Hematopoietic multipotent progenitor cell (in vitro differentiated cells): ENCODE measurements around the gene RRBP1. TPM values are rescaled to one million over a fixed set of nuclear protein-coding genes. Genes with fewer than 3 reads are reported as not detected.
A peak's percentile ranks its signal among the peaks of the same experiment; 100 is the strongest.

Source experiments
- DNase-seq, 3 donors: peaks; one replicate each; pipeline ENCODE4 v3.0.0-alpha.2; 2011 to 2015; ENCODE audit warnings: low read depth in 2 of 3, low spot score in 2 of 3
- total RNA-seq: library from RNA; depleted of rRNA; stranded (reverse); fragments of >200 nt; gene quantifications from one replicate; pipeline ENCODE4 v1.2.3, GENCODE V29; 2012

RRBP1 gene
- total RNA-seq, 1 donor, result 56.6 TPM

DNA sequence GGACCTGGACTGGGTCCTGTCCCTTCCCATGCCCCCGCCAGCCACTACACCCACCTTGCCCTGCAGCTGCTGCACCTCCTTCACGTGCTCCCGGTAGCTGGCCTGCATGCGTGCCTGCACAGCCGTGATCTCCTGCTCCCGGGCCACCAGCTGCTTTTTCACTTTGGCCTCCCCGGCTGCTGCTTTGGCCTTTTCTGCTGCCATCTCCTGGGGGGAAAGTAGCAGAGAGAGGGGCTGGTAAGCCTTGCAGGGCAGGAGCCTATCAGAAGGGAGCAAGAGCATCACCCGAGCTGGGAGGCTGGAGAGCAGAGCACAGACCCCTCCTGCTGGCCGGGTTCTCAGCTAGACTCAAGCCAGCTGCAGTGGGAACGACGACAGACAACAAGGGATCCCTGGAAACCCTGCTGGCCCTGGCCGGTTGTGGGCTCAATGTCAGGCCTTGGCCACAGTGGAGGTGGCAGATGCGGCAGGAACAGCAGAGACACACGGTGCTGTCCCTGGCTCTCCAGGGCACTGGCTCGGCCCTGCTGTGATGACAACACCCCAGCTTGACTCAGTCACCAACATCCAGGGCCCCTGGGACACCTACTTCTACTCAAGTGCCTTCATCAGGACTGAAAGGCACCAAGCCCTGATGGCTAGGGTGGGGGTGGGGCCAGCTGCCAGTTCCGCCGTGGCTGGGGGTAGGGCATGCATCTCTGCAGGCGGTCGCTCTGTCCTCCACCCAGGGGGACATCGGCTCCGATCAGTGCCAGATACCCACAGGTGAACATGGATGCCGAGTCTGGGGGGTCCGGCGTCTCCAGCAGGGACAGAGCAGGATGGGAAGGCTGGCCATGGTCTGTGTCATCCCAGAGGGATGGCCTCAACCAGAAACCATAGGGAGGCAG lies 45.3 kb downstream of the RRBP1 start:
- DNase-seq, result no peak

- no peak for DNase-seq
Observed at GRCh38 chr20:17635332-17636244, 46.5 kb downstream of the RRBP1 start.

GRCh38 chr20:17634661-17635331 lies 47.2 kb downstream of the RRBP1 start:
- peak in 2 of 3 donors; percentile 48 to 76 for DNase-seq

DNA sequence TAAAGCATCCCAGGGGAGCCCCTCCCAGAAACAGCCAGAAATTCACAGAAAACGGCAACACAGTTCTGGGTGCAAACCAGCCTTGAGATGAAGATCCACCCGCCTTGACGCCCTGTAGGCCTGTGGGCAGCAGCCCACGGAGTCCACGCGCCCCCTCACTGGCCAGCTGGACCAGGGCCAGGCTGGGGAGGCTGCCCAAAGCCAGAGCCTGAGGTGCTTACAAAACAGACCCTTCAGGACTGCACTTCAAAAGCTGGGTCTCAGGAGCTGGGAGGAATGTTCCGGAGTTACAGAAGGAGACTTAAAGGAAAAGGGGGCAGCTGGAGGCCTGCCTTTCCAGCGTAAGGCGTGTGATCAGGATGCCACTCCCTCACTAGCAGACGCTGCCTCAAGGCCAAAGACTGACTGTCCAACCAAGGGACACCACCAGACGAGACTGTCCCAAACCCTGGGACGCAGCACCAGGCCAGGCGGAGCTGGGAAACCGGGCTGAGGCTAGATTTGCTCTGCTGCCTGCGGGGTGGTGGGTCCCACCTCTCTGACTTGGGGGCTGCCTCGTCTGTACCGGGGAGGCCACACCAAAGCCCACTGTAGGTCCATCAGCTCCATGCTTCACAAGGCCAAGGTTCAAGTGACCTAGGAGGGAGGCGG lies 48.1 kb downstream of the RRBP1 start:
- no peak for DNase-seq

DNA sequence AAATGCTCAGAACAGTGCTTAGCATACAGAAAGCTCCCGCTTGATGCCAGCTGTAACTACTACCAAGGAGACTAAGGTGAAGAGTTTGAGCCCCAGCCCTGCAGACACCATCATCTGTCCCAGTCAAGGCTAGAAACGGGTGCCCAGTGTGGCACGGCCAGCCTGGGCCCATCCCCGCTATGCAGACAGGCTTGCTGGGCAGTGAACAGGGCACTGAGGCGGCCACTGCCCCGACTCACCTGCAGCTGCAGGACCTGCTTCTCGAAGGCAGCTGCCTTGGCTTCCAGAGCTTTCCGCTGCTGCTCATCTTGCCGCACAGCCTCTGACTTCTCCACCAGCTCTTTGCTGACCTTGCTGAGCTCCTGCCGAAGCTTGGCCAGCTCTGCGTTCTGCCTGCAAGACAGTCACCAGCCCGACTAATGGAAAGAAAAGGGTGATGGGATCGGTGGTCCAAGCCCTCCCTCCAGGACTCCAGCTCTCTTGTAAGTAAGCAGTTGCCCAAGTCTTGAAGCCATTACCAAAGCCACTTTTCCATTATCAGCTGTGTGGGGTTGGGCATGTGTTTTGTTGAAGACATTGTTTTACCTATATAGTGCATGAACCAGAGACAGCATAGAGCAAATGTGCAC lies 48.7 kb downstream of the RRBP1 start:
- no peak for DNase-seq

- no peak for DNase-seq
Observed at GRCh38 chr20:17631576-17632319, 50.3 kb downstream of the RRBP1 start.

- DNase-seq, result no peak
Observed at GRCh38 chr20:17630806-17631195, 51.2 kb downstream of the RRBP1 start.

DNA sequence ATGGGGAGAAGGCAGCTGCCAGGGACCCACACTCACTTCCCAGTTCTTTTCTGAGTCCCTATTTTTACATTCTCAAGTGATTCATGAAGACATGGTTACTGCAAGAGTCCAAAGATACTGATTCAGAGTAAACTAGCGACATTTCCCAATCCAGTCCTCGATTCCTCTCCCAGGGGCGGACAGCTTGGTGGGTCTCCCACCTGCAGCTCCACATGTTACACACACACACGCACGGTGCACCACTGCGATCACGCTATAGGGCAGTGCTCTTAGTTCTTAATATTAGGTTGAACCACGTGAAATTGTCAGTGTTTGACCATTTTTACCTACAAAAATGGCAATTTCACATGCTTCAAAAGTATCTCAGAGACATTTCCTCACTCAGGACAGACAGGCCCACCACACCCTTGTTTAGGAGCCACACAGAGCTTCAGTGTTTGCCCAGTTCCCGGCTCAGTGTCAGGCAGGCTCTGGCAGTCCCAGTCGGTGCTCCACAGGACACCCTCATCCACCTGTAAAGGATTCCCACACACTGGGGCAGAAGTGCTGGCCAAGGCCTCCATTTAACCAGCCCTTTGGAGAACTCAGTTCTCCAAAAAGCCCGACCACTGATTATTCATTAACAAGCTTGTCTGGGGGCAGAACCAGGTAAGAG lies 51.8 kb downstream of the RRBP1 start:
- DNase-seq, result no peak

DNA sequence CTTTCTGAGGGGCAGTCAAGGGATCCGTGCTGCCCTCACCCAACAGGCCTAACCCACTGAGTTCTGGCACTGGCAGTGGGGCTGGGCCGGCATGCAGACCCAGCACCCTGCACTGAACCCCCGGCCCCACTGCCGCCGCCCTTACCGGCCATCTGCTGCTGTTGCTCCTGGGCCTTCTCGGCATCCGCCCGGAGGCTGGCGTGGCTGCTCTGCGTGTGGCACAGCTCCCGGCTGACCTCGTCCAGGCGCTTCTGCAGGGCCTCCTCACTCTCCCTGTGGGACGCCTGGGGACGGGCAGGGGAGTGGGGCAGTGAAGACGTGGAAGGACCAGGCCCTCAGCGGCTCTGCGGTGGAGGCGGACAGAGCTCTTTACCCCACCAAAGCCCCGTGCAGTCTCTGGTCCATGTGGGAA lies 52.4 kb downstream of the RRBP1 start:
- no peak for DNase-seq

GRCh38 chr20:17629025-17629424 lies 53.0 kb downstream of the RRBP1 start:
- no peak for DNase-seq

DNA sequence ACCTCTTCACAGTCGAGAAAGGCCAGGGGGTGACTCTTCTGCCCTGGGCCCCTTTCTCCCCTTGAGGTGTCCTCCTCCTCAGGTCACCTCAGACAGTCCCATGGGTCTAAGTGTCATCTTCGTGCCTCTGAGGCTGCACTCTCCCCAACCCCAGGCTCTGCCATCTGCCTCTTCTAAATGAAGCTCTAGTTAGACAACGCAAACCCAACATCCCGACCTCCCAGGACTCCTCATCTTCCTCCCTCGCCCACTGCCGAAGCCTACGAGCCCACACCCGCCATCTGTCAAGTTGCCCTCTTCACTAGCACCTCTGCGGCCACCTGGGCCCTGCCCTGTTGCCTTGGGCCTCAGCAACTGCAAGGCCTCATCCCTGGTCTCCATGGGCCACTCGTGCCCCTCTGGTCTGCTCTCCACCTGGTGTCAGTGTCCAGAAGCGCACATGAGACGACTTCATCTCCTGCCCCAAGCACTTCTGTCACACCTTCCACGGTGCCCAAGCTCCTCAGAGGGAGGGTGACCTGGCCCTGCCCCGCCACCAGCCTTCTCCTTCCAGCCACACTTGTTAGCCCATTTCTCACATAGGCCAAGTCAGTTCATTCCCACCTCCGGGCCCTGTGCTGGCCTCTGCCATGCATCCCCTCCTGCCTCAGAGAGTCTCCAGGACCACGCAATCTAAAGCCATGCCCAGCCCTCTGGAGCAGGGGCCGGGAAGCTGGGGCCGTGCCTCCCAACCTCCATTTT lies 53.8 kb downstream of the RRBP1 start:
- no peak for DNase-seq

- DNase-seq, result no peak
Observed at GRCh38 chr20:17627101-17627955, 54.7 kb downstream of the RRBP1 start.

GRCh38 chr20:17626217-17627007 lies 55.6 kb downstream of the RRBP1 start:
- DNase-seq, result no peak

DNA sequence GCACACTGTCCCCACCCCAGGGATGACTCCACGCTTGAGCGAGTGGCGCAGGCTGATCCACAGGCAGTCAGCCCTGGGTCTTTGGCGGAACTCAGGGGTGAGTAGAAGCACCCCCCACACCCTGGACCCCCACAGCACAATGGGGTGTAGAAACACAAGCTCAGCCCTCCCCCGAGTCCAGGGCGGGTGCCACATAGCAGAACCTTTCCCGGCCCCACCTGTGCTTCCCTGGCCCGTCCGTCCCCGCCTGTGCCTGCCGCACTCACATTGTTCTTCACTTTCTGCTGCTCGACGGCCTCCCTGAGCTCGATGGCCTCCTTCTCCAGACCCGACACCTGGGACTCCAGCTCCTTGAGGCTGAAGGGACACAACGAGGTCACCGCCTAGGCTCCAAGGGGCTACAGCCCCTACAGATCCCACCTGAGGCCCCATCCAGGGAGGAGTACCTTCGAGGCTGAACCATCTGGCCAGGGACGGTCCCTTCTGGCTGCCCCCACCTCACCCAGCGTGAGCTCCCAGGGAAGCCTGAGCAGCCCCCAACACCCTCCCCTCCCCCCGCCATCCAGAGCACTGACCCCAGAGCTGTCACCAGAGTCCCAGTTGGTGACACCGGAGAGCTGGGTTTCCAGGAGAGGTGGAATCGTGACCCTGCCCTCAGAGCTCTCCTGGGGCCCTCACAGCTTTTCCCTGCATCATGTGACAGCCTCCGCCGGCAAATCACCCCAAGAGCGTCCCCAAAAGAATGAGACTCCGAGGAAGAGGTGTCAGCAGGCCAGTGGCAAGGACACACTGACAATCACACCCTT lies 56.6 kb downstream of the RRBP1 start:
- no peak for DNase-seq

- no peak for DNase-seq
Observed at GRCh38 chr20:17624551-17625245, 57.3 kb downstream of the RRBP1 start.
